Glutamatergic neuron (in vitro differentiated cells): ENCODE results near the gene VPS11. TPM values are rescaled to one million over a fixed set of nuclear protein-coding genes. Genes with fewer than 3 reads are reported as not detected.
"Not testable (repeated sequence)": the region's sequence is repeated elsewhere in the genome, so short reads cannot be mapped to it uniquely, and the experiment has no call there.

Experiments used
- DNase-seq: peaks from one replicate; pipeline ENCODE4 v3.0.0; 2022
- H3K27ac Mint-ChIP-seq: one replicate; pipeline ENCODE4 v1.8.0; 2020; ENCODE audit warnings: mild to moderate bottlenecking, mixed read lengths, inconsistent platforms; ENCODE audit not compliant: unreplicated experiment
- H3K27me3 Mint-ChIP-seq: one replicate; pipeline ENCODE4 v1.8.0; 2020; ENCODE audit warnings: mild to moderate bottlenecking, moderate library complexity, mixed read lengths, inconsistent platforms; ENCODE audit not compliant: unreplicated experiment
- H3K36me3 Mint-ChIP-seq: one replicate; pipeline ENCODE4 v1.8.0; 2020; ENCODE audit warnings: mild to moderate bottlenecking, mixed read lengths, inconsistent platforms; ENCODE audit not compliant: unreplicated experiment
- H3K4me1 Mint-ChIP-seq: one replicate; pipeline ENCODE4 v1.8.0; 2020; ENCODE audit warnings: mild to moderate bottlenecking, low read depth, mixed read lengths, inconsistent platforms; ENCODE audit not compliant: unreplicated experiment
- H3K4me3 Mint-ChIP-seq: one replicate; pipeline ENCODE4 v1.8.0; 2020; ENCODE audit warnings: mild to moderate bottlenecking, mixed read lengths, inconsistent platforms; ENCODE audit not compliant: unreplicated experiment
- H3K9me3 Mint-ChIP-seq: one replicate; pipeline ENCODE4 v1.8.0; 2020; ENCODE audit warnings: mild to moderate bottlenecking, moderate library complexity, mixed read lengths, inconsistent platforms; ENCODE audit not compliant: unreplicated experiment
- total RNA-seq: library from RNA; stranded (reverse); fragmentation: NEBNext Ultra II Directional; extraction: Animal tissue kit (Norgen Biotek cat#: 25700); gene quantifications from one replicate; pipeline ENCODE4 v1.2.1, GENCODE V29; 2021; ENCODE audit not compliant: unreplicated experiment
- TF ChIP-seq, protein P1 (sequence below): fragments of 200-600 bp; sonication (generic); IDR thresholded peaks from one replicate; pipeline ENCODE4 v1.5.0; 2021; ENCODE audit not compliant: partially characterized antibody, unreplicated experiment

Gene VPS11
- total RNA-seq, 1 donor from 2014 or later, result 32.7 TPM

DNA sequence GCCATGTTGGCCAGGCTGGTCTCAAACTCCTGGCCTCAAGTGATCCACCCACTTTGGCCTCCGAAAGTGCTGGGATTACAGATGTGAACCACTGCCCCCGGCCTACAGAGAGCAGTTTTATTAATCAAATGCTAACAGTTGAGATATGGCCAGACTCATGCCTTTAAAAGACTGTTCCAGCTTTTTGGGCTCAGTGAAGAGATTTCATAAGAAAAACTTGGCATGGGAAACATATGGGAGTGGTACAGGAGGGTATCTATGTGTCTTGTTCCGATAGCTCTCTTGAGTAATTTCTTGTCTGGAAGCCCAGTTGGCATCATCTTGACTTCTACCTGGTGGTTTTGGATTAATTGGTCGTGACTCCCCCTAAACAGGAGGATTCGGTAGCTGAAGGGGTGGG is 28.7 kb upstream of the VPS11 start:
- H3K9me3 Mint-ChIP-seq, result peaks cover 3% of the 10 kb centered on the region
- H3K4me1 Mint-ChIP-seq, result no peaks in the 10 kb centered on the region
- TF ChIP-seq, protein P1, sequence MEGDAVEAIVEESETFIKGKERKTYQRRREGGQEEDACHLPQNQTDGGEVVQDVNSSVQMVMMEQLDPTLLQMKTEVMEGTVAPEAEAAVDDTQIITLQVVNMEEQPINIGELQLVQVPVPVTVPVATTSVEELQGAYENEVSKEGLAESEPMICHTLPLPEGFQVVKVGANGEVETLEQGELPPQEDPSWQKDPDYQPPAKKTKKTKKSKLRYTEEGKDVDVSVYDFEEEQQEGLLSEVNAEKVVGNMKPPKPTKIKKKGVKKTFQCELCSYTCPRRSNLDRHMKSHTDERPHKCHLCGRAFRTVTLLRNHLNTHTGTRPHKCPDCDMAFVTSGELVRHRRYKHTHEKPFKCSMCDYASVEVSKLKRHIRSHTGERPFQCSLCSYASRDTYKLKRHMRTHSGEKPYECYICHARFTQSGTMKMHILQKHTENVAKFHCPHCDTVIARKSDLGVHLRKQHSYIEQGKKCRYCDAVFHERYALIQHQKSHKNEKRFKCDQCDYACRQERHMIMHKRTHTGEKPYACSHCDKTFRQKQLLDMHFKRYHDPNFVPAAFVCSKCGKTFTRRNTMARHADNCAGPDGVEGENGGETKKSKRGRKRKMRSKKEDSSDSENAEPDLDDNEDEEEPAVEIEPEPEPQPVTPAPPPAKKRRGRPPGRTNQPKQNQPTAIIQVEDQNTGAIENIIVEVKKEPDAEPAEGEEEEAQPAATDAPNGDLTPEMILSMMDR, result no peak
- no peak for DNase-seq
- H3K4me3 Mint-ChIP-seq, result no peak overlapping the region
- H3K27me3 Mint-ChIP-seq, result peaks cover 2% of the 10 kb centered on the region
- H3K36me3 Mint-ChIP-seq, result no peaks in the 10 kb centered on the region
- no peak overlapping the region for H3K27ac Mint-ChIP-seq

DNA sequence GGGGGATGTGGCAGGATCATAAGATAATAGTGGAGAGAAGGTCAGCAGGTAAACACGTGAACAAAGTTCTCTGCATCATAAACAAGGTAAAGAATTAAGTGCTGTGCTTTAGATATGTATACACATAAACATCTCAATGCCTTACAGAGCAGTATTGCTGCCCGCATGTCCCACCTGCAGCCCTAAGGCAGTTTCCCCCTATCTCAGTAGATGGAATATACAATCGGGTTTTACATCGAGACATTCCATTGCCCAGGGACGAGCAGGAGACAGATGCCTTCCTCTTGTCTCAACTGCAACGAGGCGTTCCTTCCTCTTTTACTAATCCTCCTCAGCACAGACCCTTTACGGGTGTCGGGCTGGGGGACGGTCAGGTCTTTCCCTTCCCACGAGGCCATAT is 28.1 kb upstream of the VPS11 start:
- not testable (repeated sequence) for H3K36me3 Mint-ChIP-seq, H3K27me3 Mint-ChIP-seq, H3K9me3 Mint-ChIP-seq, H3K4me3 Mint-ChIP-seq, DNase-seq, H3K27ac Mint-ChIP-seq, H3K4me1 Mint-ChIP-seq

DNA sequence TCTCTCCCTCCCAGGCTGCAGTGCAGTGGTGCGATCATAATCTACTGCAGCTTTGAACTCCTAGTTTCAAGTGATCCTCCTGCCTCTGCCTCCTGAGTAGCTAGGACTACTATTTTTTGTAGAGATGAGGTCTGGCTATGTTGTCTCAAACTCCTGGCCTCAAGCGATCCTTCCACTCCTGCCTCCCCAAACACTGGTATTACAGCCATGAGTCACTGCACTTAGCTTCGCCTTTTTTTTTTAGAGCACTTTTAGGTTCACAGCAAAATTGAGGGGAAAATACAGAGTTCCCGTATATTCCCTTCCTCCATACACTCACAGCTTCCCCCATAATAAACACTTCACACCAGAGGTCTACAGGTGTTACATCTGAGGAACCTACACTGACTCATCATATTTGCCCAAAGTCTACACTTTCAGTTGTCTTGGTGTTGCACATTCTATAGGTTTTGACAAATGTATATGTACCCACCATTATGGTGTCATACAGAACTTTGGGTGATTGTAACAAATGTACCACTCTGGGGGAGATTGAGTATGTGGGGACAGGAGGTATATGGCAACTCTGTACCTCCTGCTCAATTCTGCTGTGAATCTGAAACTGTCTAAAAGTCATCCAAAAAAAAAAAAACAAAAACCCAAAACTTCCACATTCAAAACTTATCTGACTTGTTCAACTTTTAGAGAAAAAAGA is 25.6 kb upstream of the VPS11 start:
- TF ChIP-seq, protein P1, result no peak
- H3K36me3 Mint-ChIP-seq, result no peaks in the 10 kb centered on the region
- DNase-seq, result no peak
- peak overlapping the region; percentile 36 for H3K4me3 Mint-ChIP-seq
- peaks cover 2% of the 10 kb centered on the region for H3K27me3 Mint-ChIP-seq
- no peak overlapping the region for H3K27ac Mint-ChIP-seq
- no peaks in the 10 kb centered on the region for H3K4me1 Mint-ChIP-seq
- peaks cover 4% of the 10 kb centered on the region for H3K9me3 Mint-ChIP-seq

DNA sequence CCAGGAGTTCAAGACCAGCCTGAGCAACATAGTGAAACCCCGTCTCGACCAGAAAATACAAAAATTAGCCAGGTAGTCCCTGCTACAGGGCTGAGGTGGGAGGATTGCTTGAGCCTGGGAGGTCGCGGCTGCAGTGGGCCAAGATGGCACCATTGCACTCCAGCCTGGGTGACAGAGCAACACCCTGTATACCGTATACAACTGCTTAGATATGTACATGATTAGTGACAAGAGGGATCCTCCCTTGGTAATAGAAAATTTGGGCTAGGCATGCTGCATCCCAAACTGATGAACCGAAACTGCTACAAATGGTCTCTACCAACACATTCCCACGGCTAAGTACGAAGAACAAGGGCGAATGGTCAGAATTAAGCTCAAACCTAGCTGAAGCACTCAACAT is 24.7 kb upstream of the VPS11 start:
- H3K4me1 Mint-ChIP-seq, result no peaks in the 10 kb centered on the region
- peaks cover 2% of the 10 kb centered on the region for H3K27me3 Mint-ChIP-seq
- H3K27ac Mint-ChIP-seq, result no peak overlapping the region
- no peak for DNase-seq
- no peaks in the 10 kb centered on the region for H3K36me3 Mint-ChIP-seq
- TF ChIP-seq, protein P1, result no peak
- H3K9me3 Mint-ChIP-seq, result peaks cover 7% of the 10 kb centered on the region
- H3K4me3 Mint-ChIP-seq, result no peak overlapping the region

DNA sequence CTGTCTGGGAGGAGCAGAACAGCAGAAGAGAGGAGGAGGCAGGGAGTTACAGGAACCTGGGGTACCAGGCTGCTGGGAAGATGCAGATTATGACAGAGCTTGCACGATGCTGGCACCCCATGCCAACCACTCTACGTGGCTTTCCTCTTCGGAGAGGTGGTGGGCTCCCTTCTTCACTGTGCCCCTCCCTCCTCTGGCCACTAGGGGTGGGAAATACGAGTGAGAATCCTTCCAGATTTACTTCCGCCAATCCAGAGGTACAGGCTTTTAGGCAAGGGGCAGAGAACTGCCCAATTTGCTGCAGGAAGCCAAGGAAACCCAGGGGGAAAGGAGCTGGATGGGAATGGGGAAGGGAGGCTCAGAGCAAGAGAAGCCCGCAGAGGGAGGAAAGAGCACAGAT is 22.9 kb upstream of the VPS11 start:
- H3K9me3 Mint-ChIP-seq, result peaks cover 7% of the 10 kb centered on the region
- peaks cover under 1% of the 10 kb centered on the region for H3K36me3 Mint-ChIP-seq
- no peak for DNase-seq
- TF ChIP-seq, protein P1, result peak; percentile 33
- no peaks in the 10 kb centered on the region for H3K27me3 Mint-ChIP-seq
- no peaks in the 10 kb centered on the region for H3K4me1 Mint-ChIP-seq
- H3K4me3 Mint-ChIP-seq, result no peak overlapping the region
- no peak overlapping the region for H3K27ac Mint-ChIP-seq
